HCT116 (cell line): Measurements from ENCODE around the gene PAQR3. TPM values are rescaled to one million over a fixed set of nuclear protein-coding genes. Genes with fewer than 3 reads are reported as not detected.

Experiments used
- total RNA-seq: library from RNA; stranded (reverse); gene quantifications from one replicate; pipeline ENCODE4 v1.2.1, GENCODE V29; 2021; ENCODE audit not compliant: unreplicated experiment

PAQR3 gene
- total RNA-seq, 1 experiment from 2014 or later = 32.3 TPM

Other genes starting within 250 kb of the PAQR3 start
- gene BMP2K, start 163.1 kb downstream of the PAQR3 start, total RNA-seq = 27.7 TPM